Left renal pelvis (tissue), 4 donors: ENCODE data around the gene TRMT2A. TPM values are rescaled to one million over a fixed set of nuclear protein-coding genes. Genes with fewer than 3 reads are reported as not detected.

Source experiments
- DNase-seq, 4 donors: peaks; one replicate each; pipeline ENCODE4 v3.0.0-alpha.2; 2013; ENCODE audit warnings: low read depth in 4 of 4, low spot score in 3 of 4
- polyA plus RNA-seq, 4 donors: library from polyadenylated mRNA; unstranded; fragments of 120-200 nt; gene quantifications; one replicate each; pipeline ENCODE4 v1.2.1, GENCODE V29; 2013; ENCODE audit not compliant: insufficient read length in 4 of 4

Gene TRMT2A
- polyA plus RNA-seq, 4 donors = 38.5 to 65.0 (median 42.5) TPM

- no peak for DNase-seq
Observed at GRCh38 chr22:20123366-20124082, 6.5 kb upstream of the TRMT2A start.

GRCh38 chr22:20121856-20122415 lies 4.9 kb upstream of the TRMT2A start:
- no peak for DNase-seq

GRCh38 chr22:20118300-20119020 lies 1.4 kb upstream of the TRMT2A start:
- no peak for DNase-seq

GRCh38 chr22:20117633-20118299 lies 740 bp upstream of the TRMT2A start:
- DNase-seq = no peak

GRCh38 chr22:20116376-20116950 lies 563 bp downstream of the TRMT2A start:
- DNase-seq = no peak

GRCh38 chr22:20115691-20116375 lies 1.2 kb downstream of the TRMT2A start, which contains the start of gene RANBP1:
RANBP1 (plus strand) TSS chr22:20116104; CDS start chr22:20116185, 81 bp downstream.
- no peak for DNase-seq

- DNase-seq = no peak
Observed at GRCh38 chr22:20114506-20115475, 2.2 kb downstream of the TRMT2A start.

- DNase-seq = no peak
Observed at GRCh38 chr22:20113551-20114310, 3.3 kb downstream of the TRMT2A start.

GRCh38 chr22:20112623-20113511 lies 4.2 kb downstream of the TRMT2A start:
- no peak for DNase-seq

- DNase-seq = no peak
Observed at GRCh38 chr22:20111689-20112622, 5.1 kb downstream of the TRMT2A start.

GRCh38 chr22:20111045-20111688 lies 5.9 kb downstream of the TRMT2A start:
- no peak for DNase-seq

- DNase-seq = no peak
Observed at GRCh38 chr22:20110359-20110985, 6.6 kb downstream of the TRMT2A start.

- DNase-seq = no peak
Observed at GRCh38 chr22:20109411-20110358, 7.3 kb downstream of the TRMT2A start.

- no peak for DNase-seq
Observed at GRCh38 chr22:20108757-20109230, 8.2 kb downstream of the TRMT2A start.
